Osteoblast (primary cell): ENCODE measurements around the gene MROH2B. TPM values are rescaled to one million over a fixed set of nuclear protein-coding genes. Genes with fewer than 3 reads are reported as not detected.

Source experiments
- DNase-seq: peaks from one replicate; pipeline ENCODE4 v3.0.0; 2011; ENCODE audit warnings: low spot score, mixed read lengths; ENCODE audit not compliant: insufficient read length; ENCODE audit errors: missing footprints
- H2AFZ ChIP-seq: 2 replicates; pipeline ENCODE4 v1.6.0; 2011; ENCODE audit warnings: mild to moderate bottlenecking, low read length
- H3K27ac ChIP-seq: 2 replicates; pipeline ENCODE4 v1.5.1; 2011; ENCODE audit warnings: mild to moderate bottlenecking, low read depth, low read length, moderate library complexity
- H3K27me3 ChIP-seq: 2 replicates; pipeline ENCODE4 v1.6.0; 2012; ENCODE audit warnings: mild to moderate bottlenecking, control low read depth, inconsistent platforms, low read length, moderate library complexity; ENCODE audit not compliant: insufficient read depth
- H3K36me3 ChIP-seq: 2 replicates; pipeline ENCODE4 v1.5.1; 2011; ENCODE audit warnings: mild to moderate bottlenecking, low read length, control low read depth, moderate library complexity; ENCODE audit not compliant: insufficient read depth
- H3K4me1 ChIP-seq: 2 replicates; pipeline ENCODE4 v1.5.1; 2011; ENCODE audit warnings: mild to moderate bottlenecking, low read length, control low read depth, moderate library complexity; ENCODE audit not compliant: insufficient read depth
- H3K4me2 ChIP-seq: 2 replicates; pipeline ENCODE4 v1.6.0; 2011; ENCODE audit warnings: mild to moderate bottlenecking, low read length; ENCODE audit not compliant: insufficient read depth
- H3K4me3 ChIP-seq: fragments of 200-600 bp; sonication (generic); 3 replicates; pipeline ENCODE4 v1.5.1; 2012; ENCODE audit warnings: mild to moderate bottlenecking, low read length, inconsistent platforms; ENCODE audit not compliant: insufficient read depth
- H3K79me2 ChIP-seq: 2 replicates; pipeline ENCODE4 v1.6.0; 2012; ENCODE audit warnings: mild to moderate bottlenecking, low read length, control low read depth, inconsistent platforms; ENCODE audit not compliant: insufficient read depth
- H3K9me3 ChIP-seq: 2 replicates; pipeline ENCODE4 v1.5.1; 2011; ENCODE audit warnings: low read depth, low read length, control low read depth
- H4K20me1 ChIP-seq: 2 replicates; pipeline ENCODE4 v1.6.0; 2012; ENCODE audit warnings: mild to moderate bottlenecking, low read length, control low read depth; ENCODE audit not compliant: insufficient read depth
- total RNA-seq: library from RNA; depleted of rRNA; stranded (reverse); fragments of >200 nt; gene quantifications from 2 replicates; pipeline ENCODE4 v1.2.3, GENCODE V29; 2012
- TF ChIP-seq, protein P1 (sequence below): IDR thresholded peaks from 2 replicates; pipeline ENCODE4 v1.5.1; 2011; ENCODE audit warnings: mild to moderate bottlenecking, low read depth, low read length, moderate library complexity; ENCODE audit errors: extremely low read depth

Gene MROH2B
- total RNA-seq, 1 donor: not detected

DNA sequence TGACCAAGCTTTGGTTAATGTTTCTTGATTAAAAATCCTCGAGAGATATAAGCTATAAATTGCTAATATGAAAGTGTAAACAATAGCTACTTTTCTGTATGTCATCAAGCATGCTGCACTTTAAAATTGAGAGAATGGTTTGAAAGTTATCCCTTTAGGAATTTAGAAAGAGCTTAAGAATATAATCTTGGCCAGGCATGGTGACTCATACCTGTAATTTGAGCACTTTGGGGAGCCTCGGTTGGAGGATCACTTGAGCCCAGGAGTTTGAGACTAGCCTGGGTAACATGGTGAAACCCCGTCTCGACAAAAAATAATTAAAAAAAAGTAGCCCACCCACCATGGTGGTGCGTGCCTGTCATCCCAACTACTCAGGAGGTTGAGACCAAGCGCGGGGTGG, 12.2 kb upstream of the MROH2B start:
- DNase-seq: no peak
- no peaks in the 10 kb centered on the region for H3K27me3 ChIP-seq
- no peaks in the 10 kb centered on the region for H3K36me3 ChIP-seq
- H3K9me3 ChIP-seq: no peaks in the 10 kb centered on the region
- H2AFZ ChIP-seq: no peak overlapping the region
- H4K20me1 ChIP-seq: no peaks in the 10 kb centered on the region
- no peaks in the 10 kb centered on the region for H3K4me1 ChIP-seq
- H3K4me2 ChIP-seq: no peak overlapping the region
- H3K27ac ChIP-seq: no peak overlapping the region
- no peaks in the 10 kb centered on the region for H3K79me2 ChIP-seq
- TF ChIP-seq, protein P1, sequence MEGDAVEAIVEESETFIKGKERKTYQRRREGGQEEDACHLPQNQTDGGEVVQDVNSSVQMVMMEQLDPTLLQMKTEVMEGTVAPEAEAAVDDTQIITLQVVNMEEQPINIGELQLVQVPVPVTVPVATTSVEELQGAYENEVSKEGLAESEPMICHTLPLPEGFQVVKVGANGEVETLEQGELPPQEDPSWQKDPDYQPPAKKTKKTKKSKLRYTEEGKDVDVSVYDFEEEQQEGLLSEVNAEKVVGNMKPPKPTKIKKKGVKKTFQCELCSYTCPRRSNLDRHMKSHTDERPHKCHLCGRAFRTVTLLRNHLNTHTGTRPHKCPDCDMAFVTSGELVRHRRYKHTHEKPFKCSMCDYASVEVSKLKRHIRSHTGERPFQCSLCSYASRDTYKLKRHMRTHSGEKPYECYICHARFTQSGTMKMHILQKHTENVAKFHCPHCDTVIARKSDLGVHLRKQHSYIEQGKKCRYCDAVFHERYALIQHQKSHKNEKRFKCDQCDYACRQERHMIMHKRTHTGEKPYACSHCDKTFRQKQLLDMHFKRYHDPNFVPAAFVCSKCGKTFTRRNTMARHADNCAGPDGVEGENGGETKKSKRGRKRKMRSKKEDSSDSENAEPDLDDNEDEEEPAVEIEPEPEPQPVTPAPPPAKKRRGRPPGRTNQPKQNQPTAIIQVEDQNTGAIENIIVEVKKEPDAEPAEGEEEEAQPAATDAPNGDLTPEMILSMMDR: no peak
- no peak overlapping the region for H3K4me3 ChIP-seq

DNA sequence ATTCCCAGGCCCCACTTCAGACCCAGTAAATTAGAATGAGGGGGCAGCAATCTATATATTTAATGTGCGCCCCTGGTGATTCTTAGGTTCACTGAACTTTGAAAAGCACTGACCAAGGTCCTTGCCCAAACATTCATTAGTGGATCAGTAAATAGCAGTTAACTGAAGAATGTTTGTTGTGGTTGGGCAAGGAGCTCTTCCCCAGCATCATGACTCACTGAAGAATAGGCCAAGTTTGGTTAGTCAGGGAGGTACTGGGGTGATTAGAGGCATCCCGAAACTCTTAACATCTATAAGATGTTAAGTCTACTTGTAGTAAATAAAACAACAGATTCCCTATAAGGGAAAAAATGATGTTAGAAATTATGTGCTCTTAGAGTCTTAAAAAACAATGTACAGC, 833 bp upstream of the MROH2B start:
- H3K27ac ChIP-seq: no peak overlapping the region
- no peaks in the 10 kb centered on the region for H3K27me3 ChIP-seq
- TF ChIP-seq, protein P1: no peak
- H3K36me3 ChIP-seq: no peaks in the 10 kb centered on the region
- no peak overlapping the region for H3K4me2 ChIP-seq
- H4K20me1 ChIP-seq: no peaks in the 10 kb centered on the region
- H2AFZ ChIP-seq: no peak overlapping the region
- H3K4me1 ChIP-seq: no peaks in the 10 kb centered on the region
- H3K9me3 ChIP-seq: no peaks in the 10 kb centered on the region
- DNase-seq: no peak
- H3K79me2 ChIP-seq: no peaks in the 10 kb centered on the region
- no peak overlapping the region for H3K4me3 ChIP-seq

DNA sequence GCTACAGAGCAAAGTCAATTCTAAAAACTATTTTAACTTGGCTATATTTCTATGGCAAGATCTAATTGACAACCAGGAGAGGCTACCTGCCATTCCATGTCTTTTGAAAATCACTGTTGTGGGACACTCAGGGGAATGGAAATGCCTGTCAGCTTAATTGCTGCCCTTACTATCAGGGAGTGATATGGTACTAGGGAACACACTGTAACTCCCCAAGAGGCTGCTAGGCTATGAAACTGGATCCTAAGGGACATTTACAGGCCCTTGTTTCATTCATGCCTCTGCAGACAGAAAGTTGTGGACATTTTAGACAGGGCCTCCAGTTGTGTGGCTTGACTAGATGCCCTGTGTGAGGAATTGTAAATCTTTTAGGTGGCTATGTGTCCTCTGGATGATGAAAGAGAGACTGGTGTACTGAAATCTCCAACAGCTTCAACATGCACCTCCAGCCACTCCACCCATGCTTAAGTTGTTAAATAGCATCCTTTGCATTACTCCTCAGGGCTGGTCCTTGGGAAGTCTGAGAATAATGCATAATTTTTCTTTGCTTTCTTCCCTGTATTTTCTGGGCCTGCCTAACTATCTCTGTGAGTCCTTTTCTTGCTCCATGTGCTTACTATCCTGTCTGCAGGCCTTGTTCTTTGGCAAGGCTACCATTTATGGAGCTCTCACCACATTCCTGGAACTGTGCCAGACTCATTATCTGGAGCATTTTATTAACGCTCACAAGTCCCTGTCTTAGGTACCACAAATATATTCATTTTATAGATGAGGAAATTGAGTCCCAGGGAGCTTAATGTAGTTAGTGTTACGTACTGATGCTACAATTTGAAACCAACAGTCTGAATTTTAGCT, 3.2 kb downstream of the MROH2B start:
- Histone ChIP-seq H3K4me2 (no peak overlapping the region), H3K4me1 (no peaks in the 10 kb centered on the region), H2AFZ (no peak overlapping the region), H3K4me3 (no peak overlapping the region), H3K79me2 (no peaks in the 10 kb centered on the region), H3K9me3 (no peaks in the 10 kb centered on the region), H3K27ac (no peak overlapping the region), H4K20me1 (no peaks in the 10 kb centered on the region), H3K36me3 (no peaks in the 10 kb centered on the region), H3K27me3 (no peaks in the 10 kb centered on the region)
- no peak for DNase-seq
- TF ChIP-seq, protein P1: no peak

DNA sequence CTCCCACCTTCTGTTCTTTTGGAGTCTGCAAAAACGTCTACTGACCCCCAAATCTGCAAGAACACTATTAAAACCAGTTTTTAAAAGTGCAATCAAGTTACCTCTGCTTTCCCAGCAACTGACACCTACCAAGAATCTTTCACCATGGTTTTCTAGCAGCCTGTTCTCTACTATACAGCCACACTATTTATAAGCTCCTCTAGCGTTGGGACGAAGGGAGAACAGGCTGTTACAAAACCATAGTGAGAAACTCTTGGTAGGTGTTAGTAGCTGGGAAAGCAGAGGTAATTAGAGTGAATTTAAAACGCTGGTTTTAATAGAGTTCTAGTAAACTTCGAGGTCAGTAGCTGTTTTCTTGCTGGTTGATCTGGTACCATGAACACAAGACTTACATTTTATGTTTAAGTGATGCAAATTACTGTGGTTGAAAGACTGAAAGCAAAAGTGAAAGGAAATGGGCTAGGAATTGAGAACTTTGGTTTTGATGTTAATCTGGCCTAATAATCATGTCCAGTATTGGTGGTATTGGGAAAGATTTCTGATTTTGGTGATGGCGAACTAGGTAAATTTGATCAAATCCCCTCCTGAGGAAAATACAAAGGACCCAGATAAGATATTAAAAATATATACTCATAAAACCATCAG, 5.3 kb downstream of the MROH2B start:
- Histone ChIP-seq H3K4me3 (no peak overlapping the region), H2AFZ (no peak overlapping the region), H4K20me1 (no peaks in the 10 kb centered on the region), H3K4me1 (no peaks in the 10 kb centered on the region), H3K9me3 (no peaks in the 10 kb centered on the region), H3K36me3 (no peaks in the 10 kb centered on the region), H3K27me3 (no peaks in the 10 kb centered on the region), H3K79me2 (no peaks in the 10 kb centered on the region), H3K27ac (no peak overlapping the region), H3K4me2 (no peak overlapping the region)
- no peak for DNase-seq
- TF ChIP-seq, protein P1: no peak
